Omental fat pad (tissue), 4 donors: ENCODE data around the gene ARNT2. TPM values are rescaled to one million over a fixed set of nuclear protein-coding genes. Genes with fewer than 3 reads are reported as not detected.

Source experiments
- ATAC-seq: fragments of 150-250 bp; one replicate; pipeline ENCODE4 v1.9.1; 2016; ENCODE audit warnings: mild to moderate bottlenecking, moderate library complexity; ENCODE audit not compliant: low FRiP score
- DNase-seq: peaks from one replicate; pipeline ENCODE4 v3.0.0-alpha.2; 2019; ENCODE audit warnings: low spot score
- total RNA-seq, 4 donors: library from RNA; depleted of rRNA; stranded (reverse); fragments of >200 nt; gene quantifications; one replicate each; pipeline ENCODE4 v1.1.0, GENCODE V29; 2016
- TF ChIP-seq, protein P1 (sequence below), 3 donors: fragments of 450-650 bp; IDR thresholded peaks; one replicate each; pipeline ENCODE4 v1.5.1; 2016 to 2017; ENCODE audit warnings: antibody characterized with exemption in 3 of 3, mild to moderate bottlenecking in 3 of 3, moderate library complexity in 2 of 3

ARNT2 gene
- total RNA-seq, 4 donors from 2014 or later: 3.1 to 7.4 (median 3.4) TPM

DNA sequence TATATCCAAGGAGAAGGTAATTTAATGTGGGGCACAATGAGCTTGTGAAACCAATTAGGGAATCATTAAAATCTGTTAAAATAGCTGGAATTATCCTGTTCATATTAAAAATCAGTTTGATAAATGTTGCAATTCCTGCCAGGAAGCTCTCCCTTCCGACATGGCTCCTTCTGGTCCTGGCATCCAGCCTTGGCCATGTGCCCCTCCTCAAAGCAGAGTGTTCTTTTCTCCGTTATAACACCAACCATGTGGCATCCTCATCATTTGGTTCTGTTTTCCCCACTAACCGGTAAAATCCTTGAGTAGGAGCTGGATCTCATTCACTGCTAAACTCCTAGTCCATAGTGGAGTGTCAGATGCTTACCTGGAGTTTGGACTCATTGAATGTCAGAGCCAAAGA is 127.2 kb downstream of the ARNT2 start:
- DNase-seq (no peak), ATAC-seq (peak; percentile 51)
- TF ChIP-seq, protein P1, sequence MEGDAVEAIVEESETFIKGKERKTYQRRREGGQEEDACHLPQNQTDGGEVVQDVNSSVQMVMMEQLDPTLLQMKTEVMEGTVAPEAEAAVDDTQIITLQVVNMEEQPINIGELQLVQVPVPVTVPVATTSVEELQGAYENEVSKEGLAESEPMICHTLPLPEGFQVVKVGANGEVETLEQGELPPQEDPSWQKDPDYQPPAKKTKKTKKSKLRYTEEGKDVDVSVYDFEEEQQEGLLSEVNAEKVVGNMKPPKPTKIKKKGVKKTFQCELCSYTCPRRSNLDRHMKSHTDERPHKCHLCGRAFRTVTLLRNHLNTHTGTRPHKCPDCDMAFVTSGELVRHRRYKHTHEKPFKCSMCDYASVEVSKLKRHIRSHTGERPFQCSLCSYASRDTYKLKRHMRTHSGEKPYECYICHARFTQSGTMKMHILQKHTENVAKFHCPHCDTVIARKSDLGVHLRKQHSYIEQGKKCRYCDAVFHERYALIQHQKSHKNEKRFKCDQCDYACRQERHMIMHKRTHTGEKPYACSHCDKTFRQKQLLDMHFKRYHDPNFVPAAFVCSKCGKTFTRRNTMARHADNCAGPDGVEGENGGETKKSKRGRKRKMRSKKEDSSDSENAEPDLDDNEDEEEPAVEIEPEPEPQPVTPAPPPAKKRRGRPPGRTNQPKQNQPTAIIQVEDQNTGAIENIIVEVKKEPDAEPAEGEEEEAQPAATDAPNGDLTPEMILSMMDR (IDR thresholded peaks at IDR 0.05): no peak

DNA sequence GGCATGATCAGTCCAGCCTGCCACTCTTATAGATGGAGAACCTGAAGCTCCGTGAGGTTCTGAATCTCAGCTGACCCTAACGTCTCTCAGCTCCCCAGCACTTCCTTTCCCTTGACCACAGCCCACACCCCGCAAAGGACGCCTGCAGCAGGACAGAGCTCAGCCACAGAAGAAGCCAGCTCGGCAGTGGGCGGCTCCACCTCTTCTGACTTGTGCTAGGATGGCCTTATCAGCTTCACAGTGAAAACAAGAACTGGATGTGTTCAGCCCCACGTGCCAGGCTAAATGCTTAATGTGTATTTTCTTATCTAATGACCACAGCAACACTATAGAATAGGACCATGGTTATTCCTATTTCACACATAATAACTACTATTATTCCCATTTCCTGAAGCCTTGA is 127.6 kb downstream of the ARNT2 start:
- TF ChIP-seq, protein P1 (IDR thresholded peaks at IDR 0.05): no peak
- no peak for ATAC-seq
- DNase-seq: no peak

DNA sequence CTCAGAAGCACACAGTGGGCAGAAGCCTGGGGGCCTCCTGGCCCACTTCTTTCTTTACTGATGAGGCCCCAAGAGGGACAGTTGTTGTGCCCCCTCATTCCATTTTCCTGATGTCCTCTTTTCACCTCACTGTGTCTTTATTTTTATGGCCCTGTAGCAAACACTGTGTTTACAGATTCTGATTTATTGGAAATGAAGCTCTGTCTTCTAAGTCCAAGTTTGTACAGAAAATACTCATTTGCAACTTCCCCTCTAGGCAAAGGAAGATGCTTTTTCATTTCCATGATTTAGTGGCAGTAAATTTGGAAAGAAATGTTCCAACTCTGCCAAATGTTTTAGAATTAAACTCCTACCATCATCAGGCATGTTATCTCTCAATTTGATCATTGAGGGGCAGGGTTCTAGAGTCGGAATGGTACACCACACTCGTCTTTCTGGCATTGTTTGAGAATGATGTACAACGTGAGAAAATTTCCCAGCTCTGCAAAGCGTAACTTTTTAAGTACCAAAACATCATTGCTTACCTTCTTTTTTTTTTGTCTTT is 129.7 kb downstream of the ARNT2 start:
- DNase-seq: no peak
- ATAC-seq: no peak
- TF ChIP-seq, protein P1 (IDR thresholded peaks at IDR 0.05): no peak

DNA sequence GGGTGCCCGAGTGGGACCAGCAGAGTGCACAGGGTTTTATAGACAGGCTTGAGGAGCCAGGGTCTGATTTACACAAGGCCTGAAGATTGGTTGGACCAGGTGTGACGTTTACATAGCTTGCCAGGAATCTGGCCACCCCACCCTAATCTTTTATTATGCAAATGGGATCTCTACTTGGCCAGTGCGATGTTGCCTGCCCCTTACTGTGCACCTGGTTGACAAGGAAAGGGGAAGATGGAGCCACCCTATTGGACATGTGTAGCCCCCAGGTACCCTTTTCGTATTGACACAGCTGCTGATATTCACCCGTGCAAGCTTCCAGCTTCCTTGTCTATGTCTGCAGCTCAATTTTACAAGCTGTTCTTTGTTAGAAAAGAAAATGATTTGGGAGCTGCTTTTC is 132.0 kb downstream of the ARNT2 start:
- DNase-seq (no peak), ATAC-seq (no peak)
- TF ChIP-seq, protein P1 (IDR thresholded peaks at IDR 0.05): no peak

DNA sequence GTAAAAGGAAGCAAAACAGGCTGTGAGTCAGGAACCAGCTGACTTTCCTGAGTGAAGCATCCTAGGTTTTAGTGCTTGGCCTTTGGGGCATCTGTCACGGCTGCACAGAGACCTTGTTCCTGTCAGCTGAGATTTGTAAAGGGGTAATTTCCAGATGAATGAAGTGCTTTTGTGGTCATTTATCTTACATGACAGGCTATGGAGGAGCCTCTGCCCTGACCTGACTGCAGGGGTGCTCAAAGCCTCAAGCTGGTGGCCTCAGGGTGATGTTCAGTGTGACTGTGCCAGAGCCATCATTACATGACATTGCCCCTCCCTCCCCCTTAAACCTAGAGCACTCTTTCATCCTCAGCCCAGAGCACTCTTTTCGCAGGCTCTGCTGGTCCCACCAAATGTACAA is 132.5 kb downstream of the ARNT2 start:
- no peak for ATAC-seq
- no peak for DNase-seq
- TF ChIP-seq, protein P1 (IDR thresholded peaks at IDR 0.05): no peak

DNA sequence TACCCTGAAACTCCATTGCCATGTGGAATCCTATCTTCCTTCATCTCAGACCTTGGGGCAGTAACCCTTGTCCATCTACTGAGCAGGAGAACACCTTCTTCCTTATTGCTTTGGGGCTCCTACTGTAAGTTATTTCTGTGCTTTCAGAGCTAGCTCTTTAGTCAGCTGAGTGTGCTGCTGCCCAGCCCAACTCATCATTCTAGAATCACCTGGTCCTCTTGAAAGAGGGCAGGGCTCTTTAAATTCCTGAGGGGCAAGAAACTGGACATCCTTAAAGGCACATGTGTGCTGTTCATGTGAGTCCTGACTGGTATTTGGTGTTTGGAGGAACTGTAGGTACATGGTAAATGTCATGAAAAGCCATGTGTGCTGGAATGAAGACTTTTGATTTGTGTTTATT is 140.9 kb downstream of the ARNT2 start:
- no peak for ATAC-seq

DNA sequence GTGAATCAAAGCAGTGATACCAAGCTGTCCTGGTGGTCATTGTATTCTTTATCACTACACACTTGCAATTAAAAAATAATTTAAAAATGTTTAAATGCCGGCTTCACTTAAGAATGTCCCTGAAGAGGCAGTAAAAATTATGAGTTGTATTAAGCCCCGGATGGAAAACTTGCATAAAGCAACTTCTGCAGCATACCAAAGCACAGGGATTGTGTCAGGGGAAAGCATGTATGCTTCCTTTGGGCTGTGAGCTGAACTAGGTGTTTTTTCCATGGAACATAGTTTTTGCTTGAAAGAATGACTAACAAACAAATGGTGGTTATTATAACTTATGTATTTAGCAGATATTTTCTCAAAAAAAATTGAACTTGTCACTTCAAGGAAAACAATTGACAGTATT is 143.1 kb downstream of the ARNT2 start:
- TF ChIP-seq, protein P1 (IDR thresholded peaks at IDR 0.05): no peak
- DNase-seq: no peak
- ATAC-seq: no peak

More for the DNA sequence above, 140.9 kb downstream of the ARNT2 start:
- TF ChIP-seq, protein P1 (IDR thresholded peaks at IDR 0.05): no peak
- DNase-seq: no peak
